Gastroesophageal sphincter (tissue), 3 donors: ENCODE measurements around the gene PDHB.

Experiments
- CTCF ChIP-seq, 4 experiments: fragments of 200-600 bp in 2 of 4; fragments of 450-650 bp in 2 of 4; sonication (generic) in 1 of 4; IDR thresholded peaks; one replicate each; pipeline ENCODE4 v1.5.1; 2017 to 2019; ENCODE audit warnings: antibody characterized with exemption in 4 of 4, mild to moderate bottlenecking in 2 of 4, moderate library complexity in 2 of 4
- EP300 ChIP-seq: sonication (generic); formaldehyde crosslinking; IDR thresholded peaks from one replicate; pipeline ENCODE4 v1.6.1; 2017; ENCODE audit warnings: antibody characterized with exemption, mild to moderate bottlenecking
- POLR2A ChIP-seq, 2 donors: fragments of 450-650 bp; IDR thresholded peaks; one replicate each; pipeline ENCODE4 v1.6.1; 2017; ENCODE audit warnings: antibody characterized with exemption in 2 of 2, mild to moderate bottlenecking in 2 of 2, moderate library complexity in 1 of 2
- POLR2AphosphoS5 ChIP-seq: sonication (generic); formaldehyde crosslinking; IDR thresholded peaks from one replicate; pipeline ENCODE4 v1.6.1; 2017; ENCODE audit warnings: antibody characterized with exemption

GRCh38 chr3:58474967-58475578 is 41.4 kb upstream of the PDHB start:
- TF ChIP-seq CTCF (IDR thresholded peaks at IDR 0.05) (no peak), POLR2A (IDR thresholded peaks at IDR 0.05) (no peak), POLR2AphosphoS5 (no peak), EP300 (no peak)
